ENCODE results near the gene SLC2A10.

The SLC2A10 gene

GRCh38 chr20:46698788-46699187, 10.7 kb upstream of the SLC2A10 start:
- H3K4me3 ChIP-seq (ENCODE audit: low read depth in 1 of 2, low read length in 2 of 2): no peak overlapping the region
- no peaks in the 10 kb centered on the region for H3K27me3 ChIP-seq (ENCODE audit: control insufficient read depth in 1 of 2, insufficient read depth in 2 of 2, low read length in 2 of 2)
- no peak overlapping the region for H3K9ac ChIP-seq (ENCODE audit: low read length)
- H3K9me3 ChIP-seq (ENCODE audit: low read length): no peaks in the 10 kb centered on the region
- no peaks in the 10 kb centered on the region for H3K36me3 ChIP-seq (ENCODE audit: insufficient read depth, low read length)
- no peak overlapping the region for H3K27ac ChIP-seq (ENCODE audit: low read depth, low read length)
- H3K4me1 ChIP-seq (ENCODE audit: insufficient read depth, low read length): no peaks in the 10 kb centered on the region

- Histone ChIP-seq H3K9me3 (ENCODE audit: low read length) (no peaks in the 10 kb centered on the region), H3K36me3 (ENCODE audit: insufficient read depth, low read length) (no peaks in the 10 kb centered on the region), H3K27ac (ENCODE audit: low read depth, low read length) (no peak overlapping the region), H3K4me3 (ENCODE audit: low read depth in 1 of 2, low read length in 2 of 2) (no peak overlapping the region), H3K9ac (ENCODE audit: low read length) (no peak overlapping the region), H3K27me3 (ENCODE audit: control insufficient read depth in 1 of 2, insufficient read depth in 2 of 2, low read length in 2 of 2) (no peaks in the 10 kb centered on the region), H3K4me1 (ENCODE audit: insufficient read depth, low read length) (no peaks in the 10 kb centered on the region)
These were observed 9.6 kb upstream of the SLC2A10 start for GRCh38 chr20:46699651-46700359.

- no peaks in the 10 kb centered on the region for H3K4me1 ChIP-seq (ENCODE audit: insufficient read depth, low read length)
- H3K36me3 ChIP-seq (ENCODE audit: insufficient read depth, low read length): no peaks in the 10 kb centered on the region
- H3K9ac ChIP-seq (ENCODE audit: low read length): no peak overlapping the region
- no peaks in the 10 kb centered on the region for H3K9me3 ChIP-seq (ENCODE audit: low read length)
- no peak overlapping the region for H3K4me3 ChIP-seq (ENCODE audit: low read depth in 1 of 2, low read length in 2 of 2)
- H3K27me3 ChIP-seq (ENCODE audit: control insufficient read depth in 1 of 2, insufficient read depth in 2 of 2, low read length in 2 of 2): no peaks in the 10 kb centered on the region
- no peak overlapping the region for H3K27ac ChIP-seq (ENCODE audit: low read depth, low read length)
These were observed 9.0 kb upstream of the SLC2A10 start for GRCh38 chr20:46700481-46700880.

- Histone ChIP-seq H3K4me3 (ENCODE audit: low read depth in 1 of 2, low read length in 2 of 2) (no peak overlapping the region), H3K36me3 (ENCODE audit: insufficient read depth, low read length) (no peaks in the 10 kb centered on the region), H3K27me3 (ENCODE audit: control insufficient read depth in 1 of 2, insufficient read depth in 2 of 2, low read length in 2 of 2) (no peaks in the 10 kb centered on the region), H3K27ac (ENCODE audit: low read depth, low read length) (no peak overlapping the region), H3K9ac (ENCODE audit: low read length) (no peak overlapping the region), H3K4me1 (ENCODE audit: insufficient read depth, low read length) (no peaks in the 10 kb centered on the region), H3K9me3 (ENCODE audit: low read length) (no peaks in the 10 kb centered on the region)
These were observed 8.4 kb upstream of the SLC2A10 start for GRCh38 chr20:46701057-46701456.

GRCh38 chr20:46701556-46701955, 7.9 kb upstream of the SLC2A10 start:
- no peak overlapping the region for H3K27ac ChIP-seq (ENCODE audit: low read depth, low read length)
- no peak overlapping the region for H3K4me3 ChIP-seq (ENCODE audit: low read depth in 1 of 2, low read length in 2 of 2)
- no peaks in the 10 kb centered on the region for H3K4me1 ChIP-seq (ENCODE audit: insufficient read depth, low read length)
- no peaks in the 10 kb centered on the region for H3K36me3 ChIP-seq (ENCODE audit: insufficient read depth, low read length)
- no peaks in the 10 kb centered on the region for H3K27me3 ChIP-seq (ENCODE audit: control insufficient read depth in 1 of 2, insufficient read depth in 2 of 2, low read length in 2 of 2)
- no peaks in the 10 kb centered on the region for H3K9me3 ChIP-seq (ENCODE audit: low read length)
- H3K9ac ChIP-seq (ENCODE audit: low read length): no peak overlapping the region

- H3K4me1 ChIP-seq (ENCODE audit: insufficient read depth, low read length): no peaks in the 10 kb centered on the region
- H3K36me3 ChIP-seq (ENCODE audit: insufficient read depth, low read length): no peaks in the 10 kb centered on the region
- no peak overlapping the region for H3K9ac ChIP-seq (ENCODE audit: low read length)
- no peaks in the 10 kb centered on the region for H3K9me3 ChIP-seq (ENCODE audit: low read length)
- no peak overlapping the region for H3K27ac ChIP-seq (ENCODE audit: low read depth, low read length)
- H3K27me3 ChIP-seq (ENCODE audit: control insufficient read depth in 1 of 2, insufficient read depth in 2 of 2, low read length in 2 of 2): no peaks in the 10 kb centered on the region
- H3K4me3 ChIP-seq (ENCODE audit: low read depth in 1 of 2, low read length in 2 of 2): no peak overlapping the region
These were observed 7.5 kb upstream of the SLC2A10 start for GRCh38 chr20:46701986-46702385.

- Histone ChIP-seq H3K27me3 (ENCODE audit: control insufficient read depth in 1 of 2, insufficient read depth in 2 of 2, low read length in 2 of 2) (no peaks in the 10 kb centered on the region), H3K36me3 (ENCODE audit: insufficient read depth, low read length) (no peaks in the 10 kb centered on the region), H3K4me1 (ENCODE audit: insufficient read depth, low read length) (no peaks in the 10 kb centered on the region), H3K9ac (ENCODE audit: low read length) (no peak overlapping the region), H3K4me3 (ENCODE audit: low read depth in 1 of 2, low read length in 2 of 2) (no peak overlapping the region), H3K27ac (ENCODE audit: low read depth, low read length) (no peak overlapping the region), H3K9me3 (ENCODE audit: low read length) (no peaks in the 10 kb centered on the region)
These were observed 6.8 kb upstream of the SLC2A10 start for GRCh38 chr20:46702447-46703203.

GRCh38 chr20:46703435-46703834, 6.0 kb upstream of the SLC2A10 start:
- no peaks in the 10 kb centered on the region for H3K4me1 ChIP-seq (ENCODE audit: insufficient read depth, low read length)
- no peak overlapping the region for H3K4me3 ChIP-seq (ENCODE audit: low read depth in 1 of 2, low read length in 2 of 2)

GRCh38 chr20:46704714-46705377, 4.6 kb upstream of the SLC2A10 start:
- Histone ChIP-seq H3K9me3 (ENCODE audit: low read length) (no peaks in the 10 kb centered on the region), H3K9ac (ENCODE audit: low read length) (no peak overlapping the region), H3K27ac (ENCODE audit: low read depth, low read length) (no peak overlapping the region)

More at GRCh38 chr20:46703435-46703834, 6.0 kb upstream of the SLC2A10 start:
- H3K9me3 ChIP-seq (ENCODE audit: low read length): no peaks in the 10 kb centered on the region
- H3K36me3 ChIP-seq (ENCODE audit: insufficient read depth, low read length): no peaks in the 10 kb centered on the region
- H3K27ac ChIP-seq (ENCODE audit: low read depth, low read length): no peak overlapping the region
- no peaks in the 10 kb centered on the region for H3K27me3 ChIP-seq (ENCODE audit: control insufficient read depth in 1 of 2, insufficient read depth in 2 of 2, low read length in 2 of 2)
- H3K9ac ChIP-seq (ENCODE audit: low read length): no peak overlapping the region

GRCh38 chr20:46705378-46705729, 4.1 kb upstream of the SLC2A10 start:
- H3K9me3 ChIP-seq (ENCODE audit: low read length): no peaks in the 10 kb centered on the region
- no peak overlapping the region for H3K4me3 ChIP-seq (ENCODE audit: low read depth in 1 of 2, low read length in 2 of 2)
- H3K36me3 ChIP-seq (ENCODE audit: insufficient read depth, low read length): no peaks in the 10 kb centered on the region
- H3K27me3 ChIP-seq (ENCODE audit: control insufficient read depth in 1 of 2, insufficient read depth in 2 of 2, low read length in 2 of 2): no peaks in the 10 kb centered on the region
- H3K9ac ChIP-seq (ENCODE audit: low read length): no peak overlapping the region
- H3K27ac ChIP-seq (ENCODE audit: low read depth, low read length): no peak overlapping the region
- H3K4me1 ChIP-seq (ENCODE audit: insufficient read depth, low read length): peaks cover 10% of the 10 kb centered on the region

More at GRCh38 chr20:46704714-46705377, 4.6 kb upstream of the SLC2A10 start:
- Histone ChIP-seq H3K4me1 (ENCODE audit: insufficient read depth, low read length) (peaks cover 5% of the 10 kb centered on the region), H3K36me3 (ENCODE audit: insufficient read depth, low read length) (no peaks in the 10 kb centered on the region), H3K27me3 (ENCODE audit: control insufficient read depth in 1 of 2, insufficient read depth in 2 of 2, low read length in 2 of 2) (no peaks in the 10 kb centered on the region), H3K4me3 (ENCODE audit: low read depth in 1 of 2, low read length in 2 of 2) (no peak overlapping the region)

GRCh38 chr20:46706242-46706641, 3.2 kb upstream of the SLC2A10 start:
- H3K36me3 ChIP-seq (ENCODE audit: insufficient read depth, low read length): no peaks in the 10 kb centered on the region
- no peak overlapping the region for H3K9ac ChIP-seq (ENCODE audit: low read length)
- H3K27ac ChIP-seq (ENCODE audit: low read depth, low read length): no peak overlapping the region
- H3K27me3 ChIP-seq (ENCODE audit: control insufficient read depth in 1 of 2, insufficient read depth in 2 of 2, low read length in 2 of 2): no peaks in the 10 kb centered on the region
- no peaks in the 10 kb centered on the region for H3K9me3 ChIP-seq (ENCODE audit: low read length)
- peaks cover 18% of the 10 kb centered on the region for H3K4me1 ChIP-seq (ENCODE audit: insufficient read depth, low read length)
- H3K4me3 ChIP-seq (ENCODE audit: low read depth in 1 of 2, low read length in 2 of 2): no peak overlapping the region

Data from muscle layer of colon (tissue), 2 donors.